Esophagus squamous epithelium (tissue), 5 donors: ENCODE measurements around the gene MACO1. TPM values are rescaled to one million over a fixed set of nuclear protein-coding genes. Genes with fewer than 3 reads are reported as not detected.

ENCODE experiments used
- DNase-seq: peaks from one replicate; lab custom pipeline; 2025; lab: John Stamatoyannopoulos, UW
- H3K27ac ChIP-seq, 4 donors: fragments of 200-600 bp; sonication (generic); one replicate each; pipeline ENCODE4 v1.5.1; 2016 to 2019; ENCODE audit warnings: mild to moderate bottlenecking in 1 of 4
- H3K27me3 ChIP-seq, 4 donors: fragments of 200-600 bp; sonication (generic); 1 replicate in 3 of 4; 2 replicates in 1 of 4; pipeline versions ENCODE4 v1.5.1 to v1.6.0; 2017 to 2021; ENCODE audit warnings: antibody characterized with exemption in 1 of 4
- H3K36me3 ChIP-seq, 3 donors: fragments of 200-600 bp; sonication (generic); one replicate each; pipeline ENCODE4 v1.5.1; 2016 to 2019
- H3K4me1 ChIP-seq, 3 donors: fragments of 200-600 bp; sonication (generic); one replicate each; pipeline ENCODE4 v1.5.1; 2017 to 2019
- H3K4me3 ChIP-seq, 4 donors: fragments of 200-600 bp; sonication (generic); 1 replicate in 3 of 4; 2 replicates in 1 of 4; pipeline ENCODE4 v1.5.1; 2016 to 2019; ENCODE audit warnings: mild to moderate bottlenecking in 2 of 4, moderate library complexity in 1 of 4
- H3K9me3 ChIP-seq, 3 donors: fragments of 200-600 bp; sonication (generic); one replicate each; pipeline ENCODE4 v1.5.1; 2016 to 2019
- CTCF ChIP-seq, 6 experiments: fragments of 450-650 bp in 4 of 6; fragments of 200-600 bp in 2 of 6; sonication (generic) in 2 of 6; IDR thresholded peaks; one replicate each; pipeline ENCODE4 v1.5.1; 2016 to 2019; ENCODE audit warnings: antibody characterized with exemption in 6 of 6, mild to moderate bottlenecking in 4 of 6, moderate library complexity in 4 of 6
- POLR2A ChIP-seq, 4 donors: fragments of 450-650 bp; IDR thresholded peaks; one replicate each; pipeline ENCODE4 v1.6.1; 2017; ENCODE audit warnings: antibody characterized with exemption in 4 of 4, mild to moderate bottlenecking in 4 of 4, moderate library complexity in 3 of 4
- WGBS, 2 donors: methylation state at CpG; one replicate each; pipeline ENCODE4 v1.1.5; 2018; 5-methylcytosine and 5-hydroxymethylcytosine counted together
- intact Hi-C: fragments of 100-400 bp; cut with DNase I; formaldehyde crosslinking; loops from one replicate; pipeline ENCODE4 v1.15.0; 2022
- total RNA-seq, 4 donors: library from RNA; depleted of rRNA; stranded (reverse); fragments of >200 nt; gene quantifications; one replicate each; pipeline ENCODE4 v1.1.0, GENCODE V29; 2016
- donor health status: DM: yes; HTN: yes; CAD: no.

The MACO1 gene
- total RNA-seq, 4 donors from 2014 or later: 14.4 to 18.8 (median 14.9) TPM

DNA sequence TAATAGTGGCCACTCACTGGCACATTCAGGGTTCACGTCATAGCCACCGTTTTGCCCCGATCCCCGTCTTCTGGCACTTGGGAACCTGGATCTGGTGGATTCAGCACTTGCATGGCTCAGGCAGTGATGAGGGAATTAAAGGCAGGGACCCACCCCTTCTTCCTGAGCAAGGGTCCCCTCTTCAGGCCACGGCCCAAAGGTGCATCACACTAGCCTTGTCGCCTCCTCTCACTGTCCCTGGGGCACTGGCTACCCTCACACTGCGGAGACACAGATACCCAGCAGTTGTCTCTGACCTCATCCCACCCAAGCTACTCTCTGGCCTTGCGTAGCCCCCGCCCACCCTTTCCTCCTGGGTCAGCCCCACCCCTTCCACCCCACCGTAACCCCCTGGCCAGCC, 92.8 kb downstream of the MACO1 start:
- no peaks in the 10 kb centered on the region for H3K9me3 ChIP-seq
- TF ChIP-seq POLR2A (IDR thresholded peaks at IDR 0.05): no peak
- peak in 2 of 6 experiments; percentile 19 to 23 for TF ChIP-seq CTCF (IDR thresholded peaks at IDR 0.05)
- no peak for DNase-seq
- 79 to 85% methylated on average over 7 to 8 of the region's 10 CpGs for WGBS, 2 donors
- H3K27ac ChIP-seq: no peak overlapping the region
- no peaks in the 10 kb centered on the region for H3K27me3 ChIP-seq
- intact Hi-C loops: loop anchor here (10.0 kb wide), 1 partner anchor 119 kb away; no protein-coding TSS in a partner anchor
- no peak overlapping the region for H3K4me3 ChIP-seq
- peaks cover 0 to 19% (median 0%) of the 10 kb centered on the region in 3 donors for H3K4me1 ChIP-seq
- no peaks in the 10 kb centered on the region for H3K36me3 ChIP-seq

GRCh38 chr1:25524568-25525360, 94.1 kb downstream of the MACO1 start:
- WGBS, 2 donors: 44 to 65% methylated on average over 10 to 13 of the region's 15 CpGs
- Histone ChIP-seq H3K27me3 (no peaks in the 10 kb centered on the region), H3K27ac (no peak overlapping the region), H3K9me3 (no peaks in the 10 kb centered on the region), H3K36me3 (no peaks in the 10 kb centered on the region), H3K4me3 (no peak overlapping the region), H3K4me1 (peaks cover 0 to 19% (median 0%) of the 10 kb centered on the region in 3 donors)
- no peak for DNase-seq
- TF ChIP-seq POLR2A (IDR thresholded peaks at IDR 0.05): no peak
- no peak for TF ChIP-seq CTCF (IDR thresholded peaks at IDR 0.05)
- intact Hi-C loops: loop anchor here (10.0 kb wide), 1 partner anchor 120 kb away; no protein-coding TSS in a partner anchor

GRCh38 chr1:25525361-25525688, 94.6 kb downstream of the MACO1 start:
- 80 to 90% methylated on average over 4 of the region's 4 CpGs for WGBS, 2 donors
- Histone ChIP-seq H3K4me3 (no peak overlapping the region), H3K27ac (no peak overlapping the region), H3K9me3 (no peaks in the 10 kb centered on the region), H3K4me1 (peaks cover 0 to 19% (median 0%) of the 10 kb centered on the region in 3 donors), H3K27me3 (no peaks in the 10 kb centered on the region), H3K36me3 (no peaks in the 10 kb centered on the region)
- no peak for TF ChIP-seq CTCF (IDR thresholded peaks at IDR 0.05)
- no peak for TF ChIP-seq POLR2A (IDR thresholded peaks at IDR 0.05)
- DNase-seq: no peak
- intact Hi-C loops: loop anchor here (10.0 kb wide), 1 partner anchor 121 kb away; no protein-coding TSS in a partner anchor

DNA sequence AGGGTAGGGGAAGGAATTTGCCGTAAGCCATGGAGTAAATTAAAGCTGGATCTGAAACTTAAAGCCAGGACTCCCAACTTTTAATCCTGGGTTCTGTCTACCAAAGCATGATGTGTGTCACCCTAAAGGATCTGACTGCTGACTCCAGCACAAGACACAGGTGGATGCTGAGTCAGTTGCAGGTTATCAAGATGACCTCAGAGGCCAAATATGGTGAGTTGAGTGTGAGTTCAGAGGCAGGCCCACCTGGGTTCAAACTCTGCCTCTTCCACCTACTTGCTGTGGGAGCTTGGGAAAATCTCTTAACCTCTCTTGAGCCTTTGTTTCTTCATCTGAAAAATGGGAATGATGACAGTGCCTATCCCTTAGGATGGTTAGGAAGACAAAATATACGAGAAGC, 96.1 kb downstream of the MACO1 start:
- intact Hi-C loops: loop anchor here (10.0 kb wide), 1 partner anchor 122 kb away; no protein-coding TSS in a partner anchor
- Histone ChIP-seq H3K9me3 (no peaks in the 10 kb centered on the region), H3K4me3 (no peak overlapping the region), H3K27ac (no peak overlapping the region), H3K27me3 (no peaks in the 10 kb centered on the region), H3K36me3 (no peaks in the 10 kb centered on the region), H3K4me1 (peaks cover 0 to 29% (median 0%) of the 10 kb centered on the region in 3 donors)
- TF ChIP-seq POLR2A (IDR thresholded peaks at IDR 0.05) (no peak), CTCF (IDR thresholded peaks at IDR 0.05) (no peak)
- DNase-seq: no peak
- 80 to 82% methylated on average over 2 of the region's 2 CpGs for WGBS, 2 donors

DNA sequence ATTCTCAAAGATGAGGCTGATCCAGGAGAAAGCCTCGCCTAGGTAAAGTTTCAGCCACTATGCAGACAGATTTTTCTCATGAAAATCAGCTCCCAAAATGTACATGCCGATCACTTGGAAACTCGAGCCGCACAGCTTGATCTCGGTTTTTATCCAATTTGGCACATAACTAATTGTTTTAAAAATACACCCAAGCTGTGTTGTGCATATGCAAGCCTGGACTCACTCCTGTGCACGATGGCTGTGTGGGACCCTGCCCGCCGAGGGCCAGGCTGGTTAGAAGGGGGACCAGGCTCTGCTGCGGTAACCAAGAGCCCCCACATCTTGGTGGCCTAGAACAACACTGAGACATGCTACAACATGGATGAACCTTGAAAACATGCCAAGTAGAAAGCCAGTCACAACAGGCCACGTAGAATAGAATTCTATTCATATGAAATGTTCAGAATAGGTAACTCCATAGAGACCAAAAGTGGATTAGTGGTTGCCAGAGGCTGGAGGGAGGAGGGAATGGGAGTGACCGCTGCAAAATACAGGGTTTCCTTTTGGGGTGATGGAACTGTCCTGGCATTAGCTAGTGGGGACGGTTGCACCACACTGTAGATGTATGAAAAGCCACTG, 96.6 kb downstream of the MACO1 start:
- intact Hi-C loops: loop anchor here (10.0 kb wide), 1 partner anchor 123 kb away; no protein-coding TSS in a partner anchor
- no peak overlapping the region for H3K4me3 ChIP-seq
- no peaks in the 10 kb centered on the region for H3K9me3 ChIP-seq
- 36 to 42% methylated on average over 10 to 12 of the region's 12 CpGs for WGBS, 2 donors
- H3K27me3 ChIP-seq: no peaks in the 10 kb centered on the region
- H3K27ac ChIP-seq: no peak overlapping the region
- TF ChIP-seq CTCF (IDR thresholded peaks at IDR 0.05) (no peak), POLR2A (IDR thresholded peaks at IDR 0.05) (no peak)
- DNase-seq: no peak
- no peaks in the 10 kb centered on the region for H3K36me3 ChIP-seq
- H3K4me1 ChIP-seq: peaks cover 0 to 29% (median 0%) of the 10 kb centered on the region in 3 donors
